GM12865 (cell line): ENCODE measurements around the gene RMI2.

Experiments
- DNase-seq: peaks from one replicate; pipeline ENCODE4 v3.0.0; 2010; ENCODE audit warnings: low read depth
- H3K4me3 ChIP-seq: 2 replicates; pipeline ENCODE4 v1.5.1; 2011; ENCODE audit warnings: mild to moderate bottlenecking, low read depth, low read length, control low read depth
- CTCF ChIP-seq: IDR thresholded peaks from 2 replicates; pipeline ENCODE4 v1.5.1; 2011; ENCODE audit warnings: low read length, control low read depth, low read depth, inconsistent platforms; ENCODE audit not compliant: insufficient read depth; ENCODE audit errors: missing control alignments

Gene RMI2

GRCh38 chr16:11326084-11326736 lies 19.0 kb upstream of the RMI2 start:
- TF ChIP-seq CTCF = no peak
- no peak overlapping the region for H3K4me3 ChIP-seq
- DNase-seq = no peak

- DNase-seq = peak; percentile 25
- TF ChIP-seq CTCF = no peak
- peak overlapping the region; percentile 60 for H3K4me3 ChIP-seq
Measured at GRCh38 chr16:11326737-11327276, 18.5 kb upstream of the RMI2 start.

GRCh38 chr16:11327277-11328171 lies 17.7 kb upstream of the RMI2 start:
- peak overlapping the region; percentile 60 for H3K4me3 ChIP-seq
- DNase-seq = peak; percentile 90
- TF ChIP-seq CTCF = no peak

- DNase-seq = peak; percentile 98
- H3K4me3 ChIP-seq = peak overlapping the region; percentile 60
- TF ChIP-seq CTCF = no peak
Measured at GRCh38 chr16:11328172-11329070, 16.8 kb upstream of the RMI2 start.

- peak overlapping the region; percentile 51 for H3K4me3 ChIP-seq
- DNase-seq = peak; percentile 80
- TF ChIP-seq CTCF = no peak
Measured at GRCh38 chr16:11329071-11329491, 16.2 kb upstream of the RMI2 start.

- DNase-seq = no peak
- H3K4me3 ChIP-seq = no peak overlapping the region
- TF ChIP-seq CTCF = no peak
Measured at GRCh38 chr16:11329891-11330290, 15.4 kb upstream of the RMI2 start.
